Dendritic cell treated with granulocyte-macrophage colony-stimulating factor and Interleukin-4, amounts not matched to agents 40 ng/mL and 50 ng/mL, for 4 days (primary cell): ENCODE data around the gene BTRC.

Experiments used
- H3K27ac Mint-ChIP-seq: one replicate; pipeline ENCODE4 v1.8.0; 2022; ENCODE audit warnings: mild to moderate bottlenecking, mixed read lengths
- H3K27me3 Mint-ChIP-seq: one replicate; pipeline ENCODE4 v1.8.0; 2022; ENCODE audit warnings: mild to moderate bottlenecking, mixed read lengths
- H3K36me3 Mint-ChIP-seq: one replicate; pipeline ENCODE4 v1.8.0; 2022; ENCODE audit warnings: low read depth, mixed read lengths
- H3K4me1 Mint-ChIP-seq: one replicate; pipeline ENCODE4 v1.8.0; 2022; ENCODE audit warnings: low read depth, mixed read lengths
- H3K4me3 Mint-ChIP-seq: one replicate; pipeline ENCODE4 v1.8.0; 2022; ENCODE audit warnings: mild to moderate bottlenecking, moderate library complexity, mixed read lengths
- H3K9me3 Mint-ChIP-seq: one replicate; pipeline ENCODE4 v1.8.0; 2022; ENCODE audit warnings: mixed read lengths
- intact Hi-C: fragments of 100-400 bp; cut with micrococcal nuclease; formaldehyde crosslinking; loops from one replicate; pipeline ENCODE4 v1.15.0; 2022

BTRC gene

DNA sequence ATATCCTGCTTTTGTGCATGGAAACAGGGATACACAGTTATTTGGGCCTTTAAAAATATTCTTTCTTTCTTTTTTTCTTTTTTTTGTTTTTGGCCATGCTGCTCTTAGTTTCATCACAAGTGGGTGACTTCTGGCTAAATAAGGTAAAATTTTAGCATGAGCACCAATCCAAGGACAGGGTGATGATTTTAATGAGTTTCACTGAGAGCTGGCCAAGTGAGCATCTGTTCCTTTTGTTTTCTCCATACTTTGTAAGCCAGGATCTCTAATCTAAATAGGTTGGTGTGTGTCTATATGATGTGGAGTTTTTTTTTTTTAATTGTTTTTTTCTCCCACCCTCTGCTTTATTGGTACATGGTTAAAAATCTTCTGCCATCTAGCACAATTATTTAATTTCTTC, 127.3 kb downstream of the BTRC start:
- Mint-ChIP-seq H3K4me3 (no peak overlapping the region), H3K9me3 (no peaks in the 10 kb centered on the region), H3K36me3 (peaks cover 10% of the 10 kb centered on the region), H3K27me3 (no peaks in the 10 kb centered on the region), H3K4me1 (peaks cover 6% of the 10 kb centered on the region), H3K27ac (no peak overlapping the region)
- intact Hi-C loops, result no loop called here

DNA sequence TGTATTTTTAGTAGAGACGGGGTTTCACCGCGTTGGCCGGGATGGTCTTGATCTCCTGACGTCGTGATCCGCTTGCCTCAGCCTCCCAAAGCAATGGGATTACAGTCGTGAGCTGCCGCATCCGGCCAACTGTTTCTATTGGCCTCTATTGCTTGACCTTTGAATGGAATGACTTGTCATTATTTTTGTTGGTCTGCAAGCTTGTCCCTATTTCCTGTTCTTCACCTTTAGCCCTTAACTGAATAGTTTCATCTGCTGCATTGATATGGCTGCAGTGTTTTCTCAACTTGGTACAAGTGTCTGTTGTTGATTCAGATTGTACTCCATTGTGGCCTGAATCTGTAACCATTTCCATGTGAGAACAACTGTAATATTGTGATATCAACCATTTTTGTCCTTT, 128.6 kb downstream of the BTRC start:
- Mint-ChIP-seq H3K4me1 (peaks cover 6% of the 10 kb centered on the region), H3K36me3 (peaks cover 10% of the 10 kb centered on the region)
- intact Hi-C loops, result no loop called here

DNA sequence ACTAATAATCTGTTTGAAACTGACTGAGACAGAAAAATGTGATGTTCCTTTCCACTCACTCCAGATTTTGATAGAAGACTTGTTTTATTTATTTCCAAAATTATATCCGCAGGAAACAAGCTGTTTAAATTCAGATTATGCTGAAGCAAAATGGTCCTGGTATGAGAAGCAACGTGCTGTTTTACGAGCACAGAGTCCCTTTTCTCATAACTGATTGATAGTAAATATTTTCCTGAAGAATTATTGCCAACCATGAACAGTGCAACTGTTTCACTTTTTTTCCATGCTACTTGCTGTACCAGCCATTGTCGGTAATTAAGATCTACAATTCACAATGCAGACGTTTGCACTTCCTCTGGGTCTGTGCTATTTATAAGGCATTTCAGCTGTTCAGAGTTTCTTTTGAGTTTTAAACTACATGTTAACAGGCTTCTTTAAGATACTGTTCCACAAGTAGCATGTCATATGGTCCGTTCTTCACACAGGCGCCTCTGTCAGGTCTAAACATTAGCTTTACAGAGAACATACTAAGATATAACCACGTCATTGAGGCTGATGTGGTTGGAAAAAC, 130.3 kb downstream of the BTRC start:
- no peak overlapping the region for H3K27ac Mint-ChIP-seq
- no peaks in the 10 kb centered on the region for H3K27me3 Mint-ChIP-seq
- H3K4me1 Mint-ChIP-seq, result peaks cover 6% of the 10 kb centered on the region
- H3K36me3 Mint-ChIP-seq, result peaks cover 10% of the 10 kb centered on the region
- no peaks in the 10 kb centered on the region for H3K9me3 Mint-ChIP-seq
- H3K4me3 Mint-ChIP-seq, result no peak overlapping the region
- intact Hi-C loops, result no loop called here

More for the DNA sequence above, 128.6 kb downstream of the BTRC start:
- H3K27me3 Mint-ChIP-seq, result no peaks in the 10 kb centered on the region
- no peaks in the 10 kb centered on the region for H3K9me3 Mint-ChIP-seq
- H3K4me3 Mint-ChIP-seq, result no peak overlapping the region
- H3K27ac Mint-ChIP-seq, result no peak overlapping the region

DNA sequence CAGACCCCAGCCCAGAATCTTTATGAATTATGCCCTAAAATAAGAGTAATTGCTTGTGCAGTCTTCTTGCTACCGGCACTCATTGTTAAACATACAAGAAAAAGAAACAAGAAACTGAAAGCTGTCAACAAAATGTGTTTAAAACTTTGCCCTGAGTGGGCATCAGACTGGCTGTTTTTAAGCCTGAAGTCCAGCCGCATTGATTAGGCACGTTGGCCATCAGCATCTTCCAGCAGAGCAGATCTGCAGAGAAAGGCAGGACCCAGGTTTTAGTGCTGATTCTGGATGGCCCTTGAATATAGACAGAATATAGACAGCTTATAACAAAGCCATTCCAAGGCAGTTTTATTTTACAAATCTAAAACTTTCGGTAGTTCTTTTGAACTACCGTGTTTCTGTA, 131.2 kb downstream of the BTRC start:
- H3K27me3 Mint-ChIP-seq, result no peaks in the 10 kb centered on the region
- peaks cover 10% of the 10 kb centered on the region for H3K36me3 Mint-ChIP-seq
- intact Hi-C loops, result no loop called here
- H3K4me1 Mint-ChIP-seq, result peaks cover 6% of the 10 kb centered on the region
- no peak overlapping the region for H3K27ac Mint-ChIP-seq
- H3K9me3 Mint-ChIP-seq, result no peaks in the 10 kb centered on the region
- H3K4me3 Mint-ChIP-seq, result no peak overlapping the region

DNA sequence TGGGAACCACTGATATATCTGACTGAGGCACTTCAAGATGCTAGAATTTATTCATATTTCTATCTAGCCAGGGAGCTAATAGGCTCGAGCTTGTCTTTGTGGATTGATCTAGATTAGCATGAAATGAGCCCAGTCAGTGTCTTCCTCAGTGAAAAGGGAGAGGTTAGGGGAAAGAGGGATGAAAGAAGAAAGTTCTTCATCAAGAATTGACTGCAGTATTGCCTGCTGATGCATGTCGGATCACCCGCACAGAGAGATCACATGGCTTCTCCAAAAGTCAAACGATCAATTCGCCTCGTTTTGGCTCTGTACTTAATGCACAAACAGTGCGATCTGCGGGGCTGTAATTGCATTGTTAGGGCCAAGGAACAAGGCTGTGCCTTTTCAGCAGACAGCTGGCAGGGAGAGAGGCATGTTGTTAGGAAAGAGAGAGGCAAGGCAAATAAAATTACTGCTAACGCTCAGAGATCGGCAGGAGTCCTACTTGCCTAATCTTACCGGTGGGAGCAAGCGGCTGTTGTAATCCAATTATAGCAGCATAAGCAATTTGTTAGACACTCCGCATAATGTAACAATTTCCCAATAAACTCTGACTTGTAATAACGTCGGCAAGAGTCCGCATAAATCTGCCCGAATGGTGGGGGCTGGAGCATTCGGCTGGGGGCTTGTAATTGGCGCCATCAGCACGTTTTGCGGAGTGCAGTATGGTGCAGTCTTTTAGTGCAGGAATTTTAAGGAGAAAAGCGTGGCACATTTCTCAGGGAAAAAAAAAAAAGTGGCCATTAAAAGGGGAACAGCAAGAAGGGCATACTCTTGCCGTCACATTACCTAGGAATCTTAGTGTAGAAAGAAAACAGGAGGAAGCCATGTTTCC, 132.0 kb downstream of the BTRC start:
- no peaks in the 10 kb centered on the region for H3K27me3 Mint-ChIP-seq
- H3K27ac Mint-ChIP-seq, result no peak overlapping the region
- no peaks in the 10 kb centered on the region for H3K9me3 Mint-ChIP-seq
- intact Hi-C loops, result no loop called here
- peaks cover 6% of the 10 kb centered on the region for H3K4me1 Mint-ChIP-seq
- H3K4me3 Mint-ChIP-seq, result peak overlapping the region; percentile 45
- H3K36me3 Mint-ChIP-seq, result peaks cover 9% of the 10 kb centered on the region

DNA sequence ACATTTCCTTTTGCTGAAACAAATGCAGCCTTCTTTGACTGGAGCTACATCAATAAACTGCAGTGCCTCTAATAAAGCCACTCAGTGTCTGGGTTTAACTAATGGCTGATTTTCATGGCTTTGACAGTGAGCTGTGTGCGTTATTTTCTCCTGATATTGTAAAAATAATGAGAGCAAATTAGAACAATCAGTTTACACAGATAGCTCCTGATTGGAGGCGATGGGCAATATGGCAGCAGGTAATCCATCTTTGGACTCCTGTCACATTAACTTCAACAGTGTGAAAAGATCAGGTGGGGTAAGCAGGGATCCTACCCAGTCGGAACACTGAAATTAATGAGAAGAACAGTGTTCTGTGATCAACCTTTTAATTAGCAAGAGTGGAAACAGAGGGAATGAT, 133.4 kb downstream of the BTRC start:
- intact Hi-C loops, result no loop called here

DNA sequence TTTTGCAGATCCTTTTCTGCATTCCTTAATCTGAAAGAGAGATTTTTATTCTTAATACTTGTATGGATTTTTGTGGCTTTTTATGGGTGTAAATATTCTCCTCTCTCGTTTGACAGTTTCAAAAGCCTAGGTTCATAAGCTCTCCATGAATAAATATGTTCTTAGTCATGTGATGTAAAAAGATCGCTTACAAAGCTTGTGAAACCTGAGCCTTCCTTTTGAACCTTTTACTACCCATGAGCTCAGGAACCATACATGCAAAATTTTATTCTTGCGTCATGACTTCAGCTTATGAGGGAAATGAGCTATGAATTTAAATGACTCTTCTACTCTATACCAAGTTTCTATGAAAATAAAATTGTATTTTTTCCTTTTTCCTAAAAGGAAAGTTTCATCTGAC, 135.4 kb downstream of the BTRC start:
- Mint-ChIP-seq H3K27ac (no peak overlapping the region), H3K9me3 (no peaks in the 10 kb centered on the region), H3K4me1 (peaks cover 6% of the 10 kb centered on the region), H3K27me3 (no peaks in the 10 kb centered on the region), H3K4me3 (no peak overlapping the region), H3K36me3 (no peaks in the 10 kb centered on the region)
- intact Hi-C loops, result no loop called here

More for the DNA sequence above, 133.4 kb downstream of the BTRC start:
- H3K27me3 Mint-ChIP-seq, result no peaks in the 10 kb centered on the region
- no peaks in the 10 kb centered on the region for H3K36me3 Mint-ChIP-seq
- no peak overlapping the region for H3K27ac Mint-ChIP-seq
- H3K4me1 Mint-ChIP-seq, result peaks cover 6% of the 10 kb centered on the region
- no peaks in the 10 kb centered on the region for H3K9me3 Mint-ChIP-seq
- H3K4me3 Mint-ChIP-seq, result no peak overlapping the region

DNA sequence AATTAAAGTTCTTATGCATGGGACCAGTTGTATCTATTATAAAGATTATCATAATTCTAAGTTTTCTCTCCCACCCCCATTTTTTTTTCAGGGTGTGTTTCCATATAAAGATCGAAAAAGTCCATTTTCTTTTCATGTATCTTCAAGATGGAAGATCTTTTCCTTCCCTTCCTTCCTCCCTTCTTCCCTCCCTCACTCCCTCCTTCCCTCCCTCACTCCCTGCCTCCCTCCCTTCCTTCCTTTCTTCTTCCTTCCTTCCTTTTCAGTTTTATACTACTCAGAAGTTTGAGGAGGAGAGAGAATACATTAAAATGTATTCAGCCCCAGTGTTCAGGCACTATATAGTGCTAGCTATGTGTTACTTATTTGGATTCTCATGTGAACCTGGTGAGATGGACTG, 136.1 kb downstream of the BTRC start:
- intact Hi-C loops, result no loop called here
- no peak overlapping the region for H3K27ac Mint-ChIP-seq
- H3K9me3 Mint-ChIP-seq, result no peaks in the 10 kb centered on the region
- H3K4me3 Mint-ChIP-seq, result no peak overlapping the region
- peaks cover 6% of the 10 kb centered on the region for H3K4me1 Mint-ChIP-seq
- H3K36me3 Mint-ChIP-seq, result no peaks in the 10 kb centered on the region
- no peaks in the 10 kb centered on the region for H3K27me3 Mint-ChIP-seq

DNA sequence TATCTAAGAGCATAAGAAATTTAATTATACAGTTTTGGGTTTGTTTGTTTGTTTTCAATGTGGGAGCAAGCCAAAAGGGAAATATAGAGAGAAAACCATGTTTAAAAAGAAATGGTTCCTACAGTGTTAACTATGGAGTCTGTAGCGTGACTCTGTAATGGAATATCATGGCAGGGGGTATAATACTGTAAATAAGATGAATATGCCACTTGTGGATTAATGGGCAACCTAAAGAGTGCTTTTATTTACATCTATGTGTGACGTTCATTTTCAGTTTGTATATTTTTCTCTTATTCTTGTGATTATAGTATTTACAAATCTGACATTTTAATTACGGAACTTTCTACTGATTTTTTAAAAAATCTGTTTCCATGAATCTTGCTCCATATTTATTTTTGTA, 138.2 kb downstream of the BTRC start:
- no peaks in the 10 kb centered on the region for H3K9me3 Mint-ChIP-seq
- H3K4me3 Mint-ChIP-seq, result no peak overlapping the region
- H3K36me3 Mint-ChIP-seq, result no peaks in the 10 kb centered on the region
- no peak overlapping the region for H3K27ac Mint-ChIP-seq
- intact Hi-C loops, result no loop called here
- H3K27me3 Mint-ChIP-seq, result no peaks in the 10 kb centered on the region
- no peaks in the 10 kb centered on the region for H3K4me1 Mint-ChIP-seq

DNA sequence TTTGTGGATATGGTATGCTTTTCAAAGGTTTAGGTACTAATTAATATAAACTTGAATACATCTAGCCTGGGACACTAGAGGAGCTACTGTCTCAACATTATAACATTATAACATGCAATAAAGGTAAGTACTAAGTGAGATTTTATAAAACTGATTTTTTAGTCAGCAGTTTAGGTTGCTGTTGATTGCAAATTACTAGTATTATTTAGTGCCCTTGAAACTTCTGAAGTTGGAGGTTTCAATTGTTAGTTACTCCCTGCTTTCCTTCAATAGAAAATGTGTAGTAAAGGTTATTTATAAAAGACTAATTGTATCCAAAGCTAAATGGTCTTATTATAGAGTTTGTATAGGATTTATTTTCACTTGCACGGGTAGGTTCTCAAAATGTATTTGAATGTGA, 138.8 kb downstream of the BTRC start:
- Mint-ChIP-seq H3K36me3 (no peaks in the 10 kb centered on the region), H3K27me3 (no peaks in the 10 kb centered on the region), H3K4me3 (no peak overlapping the region), H3K27ac (no peak overlapping the region), H3K4me1 (no peaks in the 10 kb centered on the region), H3K9me3 (no peaks in the 10 kb centered on the region)
- intact Hi-C loops, result no loop called here

DNA sequence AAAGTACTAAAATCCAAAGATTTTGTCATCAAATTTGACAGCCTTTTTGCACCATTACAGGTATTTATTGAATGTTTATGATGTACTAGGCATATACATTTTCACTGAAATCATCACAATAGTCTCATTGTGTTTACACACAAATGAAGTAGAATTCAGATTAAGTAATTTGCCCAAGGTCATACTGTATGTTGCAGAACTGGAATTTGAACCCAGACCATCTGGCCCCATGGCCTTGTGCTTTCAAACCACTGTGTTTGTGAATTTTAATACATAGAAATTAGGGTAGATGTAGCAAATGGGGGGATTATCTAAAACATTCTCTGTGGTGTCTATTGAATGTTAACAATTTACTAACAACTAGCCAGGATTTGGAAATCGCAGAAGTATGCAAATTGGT, 139.3 kb downstream of the BTRC start:
- intact Hi-C loops, result no loop called here

DNA sequence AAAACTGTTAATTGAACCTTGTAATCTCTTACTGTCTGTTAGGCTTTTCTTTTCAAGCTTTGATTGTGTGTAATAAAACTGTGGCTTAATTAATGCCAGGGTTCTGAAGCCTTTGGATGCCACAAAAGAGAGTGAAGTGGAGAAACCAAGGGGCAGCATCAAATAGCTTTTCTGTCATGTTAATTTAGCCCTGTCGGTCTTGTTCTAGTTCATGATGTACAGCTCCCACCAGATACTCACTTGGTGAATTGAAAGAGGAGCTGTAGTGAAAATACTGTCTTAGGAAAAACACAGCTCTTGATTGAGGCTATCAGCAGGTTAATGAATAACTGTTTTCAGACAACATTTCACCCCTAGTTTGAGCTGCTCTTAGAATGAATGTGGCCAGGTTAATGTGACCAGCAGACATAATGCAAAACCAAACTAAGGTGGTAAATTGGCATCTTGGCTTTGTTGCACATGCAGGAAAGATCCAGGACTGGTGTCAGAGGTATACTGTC, 139.9 kb downstream of the BTRC start:
- Mint-ChIP-seq H3K9me3 (no peaks in the 10 kb centered on the region), H3K27ac (no peak overlapping the region), H3K4me3 (no peak overlapping the region), H3K27me3 (no peaks in the 10 kb centered on the region), H3K36me3 (no peaks in the 10 kb centered on the region), H3K4me1 (no peaks in the 10 kb centered on the region)
- intact Hi-C loops, result no loop called here

More for the DNA sequence above, 139.3 kb downstream of the BTRC start:
- no peaks in the 10 kb centered on the region for H3K36me3 Mint-ChIP-seq
- no peaks in the 10 kb centered on the region for H3K27me3 Mint-ChIP-seq
- no peak overlapping the region for H3K27ac Mint-ChIP-seq
- no peaks in the 10 kb centered on the region for H3K4me1 Mint-ChIP-seq
- no peaks in the 10 kb centered on the region for H3K9me3 Mint-ChIP-seq
- H3K4me3 Mint-ChIP-seq, result no peak overlapping the region

DNA sequence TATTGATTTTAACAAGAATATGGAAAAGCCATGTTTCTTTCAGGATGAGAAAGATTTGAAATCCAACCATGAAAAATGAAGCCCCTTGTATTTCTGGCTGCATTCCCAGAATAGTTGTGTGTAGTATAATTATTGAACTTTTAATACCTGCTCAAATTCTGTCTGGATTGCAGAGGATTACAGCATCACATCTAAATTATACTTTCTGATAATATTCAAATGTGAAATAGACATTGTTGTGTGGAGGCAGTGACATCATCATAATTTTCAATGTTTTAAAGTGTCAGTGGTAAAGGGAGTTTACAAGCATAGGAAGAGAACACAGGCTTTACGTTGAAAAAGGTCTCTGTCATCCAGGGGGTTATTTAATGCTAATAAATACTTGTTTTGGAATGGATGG, 140.7 kb downstream of the BTRC start:
- no peaks in the 10 kb centered on the region for H3K9me3 Mint-ChIP-seq
- intact Hi-C loops, result no loop called here
- H3K27ac Mint-ChIP-seq, result no peak overlapping the region
- H3K4me1 Mint-ChIP-seq, result no peaks in the 10 kb centered on the region
- H3K27me3 Mint-ChIP-seq, result no peaks in the 10 kb centered on the region
- no peaks in the 10 kb centered on the region for H3K36me3 Mint-ChIP-seq
- no peak overlapping the region for H3K4me3 Mint-ChIP-seq

DNA sequence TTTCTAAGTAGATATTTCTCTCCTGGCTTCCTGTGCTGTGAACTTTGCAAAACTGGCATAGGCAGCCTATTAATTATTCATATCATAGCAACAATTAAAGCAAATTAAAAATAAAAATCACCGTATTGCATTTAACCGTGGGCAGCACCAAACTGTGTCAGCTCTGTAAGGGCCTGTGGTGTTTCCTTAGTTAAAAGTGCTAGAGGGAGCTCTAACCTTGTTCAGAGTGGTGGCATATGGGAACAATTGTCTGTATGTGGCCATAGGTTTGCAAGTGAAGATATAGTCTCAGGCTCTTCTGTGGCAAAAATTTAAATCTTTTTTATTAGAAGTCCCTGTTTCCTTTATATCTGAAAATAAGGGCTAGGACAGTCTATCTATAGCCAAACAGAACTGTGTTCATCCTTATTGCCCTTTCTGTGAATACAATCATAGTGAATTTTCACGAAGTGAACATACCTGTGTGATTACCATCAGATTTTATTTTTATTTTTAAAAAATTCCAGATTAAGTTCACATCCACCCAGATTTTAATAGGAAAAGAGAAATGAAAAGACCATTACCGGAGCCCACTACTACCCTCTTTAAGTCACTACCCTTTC, 141.5 kb downstream of the BTRC start:
- Mint-ChIP-seq H3K9me3 (no peaks in the 10 kb centered on the region), H3K27ac (no peak overlapping the region), H3K36me3 (no peaks in the 10 kb centered on the region), H3K4me1 (no peaks in the 10 kb centered on the region), H3K4me3 (no peak overlapping the region), H3K27me3 (no peaks in the 10 kb centered on the region)
- intact Hi-C loops, result no loop called here
